Cortex of kidney (tissue), 1 donor: ENCODE data around the gene SNX10.

Experiments used
- DNase-seq: peaks from one replicate; lab custom pipeline; 2025; lab: John Stamatoyannopoulos, UW

SNX10 gene

GRCh38 chr7:26404189-26404996 lies 112.7 kb downstream of the SNX10 start:
- no peak for DNase-seq

GRCh38 chr7:26406433-26406832 lies 114.8 kb downstream of the SNX10 start:
- DNase-seq, result no peak

DNA sequence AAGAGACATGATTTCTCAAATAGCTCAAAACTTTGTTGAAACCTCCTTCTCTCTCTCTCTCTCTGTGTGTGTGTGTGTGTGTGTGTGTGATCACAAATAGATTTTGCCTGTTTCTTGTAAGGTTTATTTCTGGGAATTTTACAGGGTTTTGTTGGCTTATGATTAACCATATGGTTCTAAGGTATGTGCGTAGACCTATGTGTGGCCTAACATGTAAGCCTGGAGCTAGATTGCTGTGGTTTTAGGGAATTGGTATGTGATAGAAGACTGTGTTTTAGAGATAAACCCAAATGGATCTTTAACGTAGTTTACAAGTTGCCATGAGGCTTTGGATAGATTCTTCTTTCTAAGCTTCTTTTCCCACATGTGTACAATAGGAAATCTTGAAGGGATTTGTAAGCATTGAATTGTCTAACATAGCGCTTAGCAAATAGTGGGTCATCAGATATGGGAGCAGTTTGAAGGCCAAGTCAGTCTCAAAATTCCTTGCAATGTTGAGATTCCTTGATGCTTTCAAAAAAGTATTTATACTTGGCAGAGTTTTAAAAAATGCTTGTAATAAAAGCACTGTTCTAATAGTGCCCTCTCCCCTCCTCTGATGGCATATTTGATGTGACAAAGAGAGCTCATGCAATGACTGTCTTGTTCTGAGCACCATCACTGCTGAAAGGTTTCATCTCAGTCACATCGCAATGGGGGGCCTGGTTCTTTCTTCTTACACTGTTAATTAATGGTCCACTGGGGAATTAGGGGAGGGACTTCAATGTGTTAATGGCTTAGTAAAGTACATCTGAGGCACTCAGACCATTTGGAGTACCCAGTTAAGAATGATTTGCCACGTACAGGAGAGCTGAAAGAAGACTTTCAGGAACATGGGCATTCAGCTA lies 118.2 kb downstream of the SNX10 start:
- DNase-seq, result no peak

DNA sequence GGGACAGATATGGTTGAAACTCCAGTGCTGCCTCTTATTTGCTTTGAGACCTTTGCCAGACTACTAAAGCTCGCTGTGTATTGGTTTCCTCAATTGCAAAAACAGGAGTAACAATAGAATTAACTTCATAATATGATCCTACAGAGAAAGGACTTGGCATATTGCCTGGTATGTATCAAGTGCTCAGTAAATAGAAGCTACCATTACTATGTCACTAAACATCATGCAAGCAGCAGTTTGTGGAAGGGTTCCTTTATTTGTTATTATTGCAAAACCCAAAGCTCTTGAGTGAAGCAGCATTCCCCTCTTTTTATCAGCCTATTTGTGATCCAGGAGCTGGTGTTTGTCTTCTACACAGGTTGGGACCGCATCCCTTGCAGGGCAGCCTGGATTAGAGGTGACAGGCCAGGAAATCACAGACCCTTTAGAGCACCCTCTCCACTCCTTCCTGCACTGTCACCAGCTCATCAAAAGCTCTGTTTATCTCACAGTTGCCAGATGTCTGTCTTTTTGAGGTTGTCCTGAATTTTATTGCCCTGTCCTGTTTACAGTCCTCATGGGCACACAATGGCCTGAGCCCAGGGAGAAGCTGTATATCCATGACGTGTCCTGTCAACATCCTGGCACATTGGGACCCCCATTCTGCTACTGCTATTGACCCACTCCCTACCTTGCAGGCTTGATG lies 121.5 kb downstream of the SNX10 start:
- no peak for DNase-seq

GRCh38 chr7:26416004-26416403 lies 124.3 kb downstream of the SNX10 start:
- DNase-seq, result no peak

DNA sequence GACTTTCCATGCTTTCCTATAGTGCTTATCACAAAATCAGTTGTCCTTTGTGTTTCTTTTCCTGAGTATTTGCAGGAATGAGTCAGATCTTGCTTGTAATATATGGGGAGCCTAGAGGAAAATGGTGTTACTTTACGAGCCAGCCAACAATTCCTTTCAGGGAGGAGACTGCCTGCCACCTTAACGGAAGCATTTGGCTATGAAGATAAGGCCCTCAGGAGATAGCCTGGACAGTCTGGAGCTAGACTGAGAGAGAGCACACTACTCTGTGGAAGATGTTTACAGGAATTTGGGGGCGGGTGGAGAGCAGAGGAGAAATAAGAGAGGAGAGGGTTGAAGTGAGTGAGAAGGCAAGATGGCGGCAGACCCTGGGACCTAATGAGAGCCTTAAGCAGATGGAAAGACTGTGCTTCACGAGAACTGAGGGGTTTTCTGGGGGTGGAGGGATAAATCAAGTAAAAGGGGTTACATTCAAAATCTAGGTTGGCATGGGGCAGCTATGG lies 126.3 kb downstream of the SNX10 start:
- DNase-seq, result no peak

GRCh38 chr7:26419198-26419597 lies 127.5 kb downstream of the SNX10 start:
- no peak for DNase-seq

- DNase-seq, result no peak
Observed at GRCh38 chr7:26420422-26421019, 128.9 kb downstream of the SNX10 start.

GRCh38 chr7:26422761-26423160 lies 131.1 kb downstream of the SNX10 start:
- DNase-seq, result no peak

- DNase-seq, result no peak
Observed at GRCh38 chr7:26423436-26423835, 131.8 kb downstream of the SNX10 start.
